Vagina (tissue), 2 donors: ENCODE data around the gene TTLL8.

Experiments
- POLR2A ChIP-seq, 2 donors: fragments of 450-650 bp; IDR thresholded peaks; one replicate each; pipeline ENCODE4 v1.6.1; 2017; ENCODE audit warnings: antibody characterized with exemption in 2 of 2, mild to moderate bottlenecking in 2 of 2, moderate library complexity in 2 of 2
- TF ChIP-seq, protein P1 (sequence below), 3 experiments: fragments of 450-650 bp in 2 of 3; fragments of 200-600 bp in 1 of 3; sonication (generic) in 1 of 3; IDR thresholded peaks; one replicate each; pipeline ENCODE4 v1.5.1; 2017 to 2019; ENCODE audit warnings: antibody characterized with exemption in 3 of 3, mild to moderate bottlenecking in 2 of 3, moderate library complexity in 2 of 3

DNA sequence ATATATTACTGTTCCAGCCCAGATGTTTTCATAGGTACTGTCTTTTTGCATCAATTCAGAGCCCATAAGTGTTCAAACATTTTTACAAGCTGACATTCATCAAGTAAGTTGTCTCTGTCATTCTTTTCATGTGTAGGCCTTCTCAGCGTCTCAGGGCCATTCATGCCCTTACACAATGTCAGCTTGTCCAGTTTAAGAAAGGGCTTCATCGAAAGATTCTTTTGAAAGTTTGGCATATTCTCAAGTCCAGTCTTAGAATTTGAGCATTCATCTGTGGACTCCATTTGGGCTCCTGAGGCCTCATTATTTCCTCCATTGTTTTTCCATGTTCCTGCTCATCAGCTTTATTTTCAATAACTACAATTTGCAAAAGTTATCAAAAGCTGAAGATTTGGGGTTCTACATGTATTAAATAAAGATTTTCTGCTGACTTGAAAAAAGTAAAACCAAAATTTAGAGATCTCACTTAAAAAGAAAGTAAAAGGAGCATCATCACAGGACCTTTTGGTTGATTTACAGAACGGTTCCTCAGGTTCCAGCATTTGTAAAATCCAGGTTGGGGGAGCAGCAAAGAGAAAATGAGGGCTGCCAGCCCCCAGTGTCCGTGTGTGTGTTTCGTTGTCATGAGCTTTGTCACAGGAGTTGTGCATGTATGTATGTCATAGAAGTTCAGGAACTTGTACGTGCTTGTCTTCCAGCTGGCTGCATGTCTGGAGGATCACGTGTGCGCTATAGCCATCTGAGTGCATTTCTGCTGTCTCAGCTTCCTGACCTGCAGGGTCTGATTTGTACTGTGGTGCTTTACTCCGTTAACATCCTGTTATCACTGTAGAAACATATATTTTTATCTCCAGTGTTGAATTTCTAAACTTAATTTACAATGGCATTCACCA is 47.4 kb upstream of the TTLL8 start:
- no peak for TF ChIP-seq POLR2A (IDR thresholded peaks at IDR 0.05)
- TF ChIP-seq, protein P1, sequence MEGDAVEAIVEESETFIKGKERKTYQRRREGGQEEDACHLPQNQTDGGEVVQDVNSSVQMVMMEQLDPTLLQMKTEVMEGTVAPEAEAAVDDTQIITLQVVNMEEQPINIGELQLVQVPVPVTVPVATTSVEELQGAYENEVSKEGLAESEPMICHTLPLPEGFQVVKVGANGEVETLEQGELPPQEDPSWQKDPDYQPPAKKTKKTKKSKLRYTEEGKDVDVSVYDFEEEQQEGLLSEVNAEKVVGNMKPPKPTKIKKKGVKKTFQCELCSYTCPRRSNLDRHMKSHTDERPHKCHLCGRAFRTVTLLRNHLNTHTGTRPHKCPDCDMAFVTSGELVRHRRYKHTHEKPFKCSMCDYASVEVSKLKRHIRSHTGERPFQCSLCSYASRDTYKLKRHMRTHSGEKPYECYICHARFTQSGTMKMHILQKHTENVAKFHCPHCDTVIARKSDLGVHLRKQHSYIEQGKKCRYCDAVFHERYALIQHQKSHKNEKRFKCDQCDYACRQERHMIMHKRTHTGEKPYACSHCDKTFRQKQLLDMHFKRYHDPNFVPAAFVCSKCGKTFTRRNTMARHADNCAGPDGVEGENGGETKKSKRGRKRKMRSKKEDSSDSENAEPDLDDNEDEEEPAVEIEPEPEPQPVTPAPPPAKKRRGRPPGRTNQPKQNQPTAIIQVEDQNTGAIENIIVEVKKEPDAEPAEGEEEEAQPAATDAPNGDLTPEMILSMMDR (IDR thresholded peaks at IDR 0.05), result no peak
